CD4-positive, CD25-positive, alpha-beta regulatory T cell (primary cell): ENCODE data around the gene CXCL6. TPM values are rescaled to one million over a fixed set of nuclear protein-coding genes. Genes with fewer than 3 reads are reported as not detected.

ENCODE experiments used
- ATAC-seq, 2 donors: fragments of 150-1000 bp; cut with Tn5 transposase; one replicate each; pipeline ENCODE4 v1.10.0; 2021; ENCODE audit warnings: low read depth in 2 of 2, moderate number of reproducible peaks in 2 of 2, moderate library complexity in 1 of 2
- DNase-seq, 3 donors: peaks; one replicate each; pipeline versions ENCODE4 v3.0.0 to v3.0.0-alpha.2; 2012 to 2022; ENCODE audit warnings: mixed read lengths in 1 of 3
- H3K27ac ChIP-seq: one replicate; pipeline ENCODE4 v1.7.0; 2013; ENCODE audit warnings: mild to moderate bottlenecking, low read length; ENCODE audit not compliant: insufficient read depth, poor library complexity, severe bottlenecking
- H3K27me3 ChIP-seq: one replicate; pipeline ENCODE4 v1.7.0; 2013; ENCODE audit warnings: low read length; ENCODE audit not compliant: control insufficient read depth, insufficient read depth
- H3K36me3 ChIP-seq: one replicate; pipeline ENCODE4 v1.7.0; 2013; ENCODE audit warnings: mild to moderate bottlenecking, low read length, moderate library complexity; ENCODE audit not compliant: control insufficient read depth, insufficient read depth
- H3K4me1 ChIP-seq: 2 replicates; pipeline ENCODE4 v1.7.0; 2013; ENCODE audit warnings: mild to moderate bottlenecking, low read length; ENCODE audit not compliant: insufficient read depth, control insufficient read depth, poor library complexity, severe bottlenecking
- H3K4me3 ChIP-seq: one replicate; pipeline ENCODE4 v1.7.0; 2013; ENCODE audit warnings: low read depth, mild to moderate bottlenecking, low read length, moderate library complexity
- H3K9me3 ChIP-seq, 2 experiments: 1 replicate in 1 of 2; 2 replicates in 1 of 2; pipeline ENCODE4 v1.7.0; 2013; ENCODE audit warnings: low read length in 2 of 2, mild to moderate bottlenecking in 1 of 2, moderate library complexity in 1 of 2; ENCODE audit not compliant: control insufficient read depth in 2 of 2
- H3K27ac Mint-ChIP-seq, 3 donors: one replicate each; pipeline ENCODE4 v1.8.0; 2020 to 2022; ENCODE audit warnings: mild to moderate bottlenecking in 3 of 3, mixed read lengths in 3 of 3, moderate library complexity in 2 of 3
- H3K27me3 Mint-ChIP-seq: one replicate; pipeline ENCODE4 v1.8.0; 2022; ENCODE audit warnings: mild to moderate bottlenecking, mixed read lengths
- H3K36me3 Mint-ChIP-seq: one replicate; pipeline ENCODE4 v1.8.0; 2020; ENCODE audit warnings: mixed read lengths
- H3K4me1 Mint-ChIP-seq, 4 donors: one replicate each; pipeline ENCODE4 v1.8.0; 2020 to 2022; ENCODE audit warnings: mixed read lengths in 4 of 4, mild to moderate bottlenecking in 1 of 4
- H3K4me3 Mint-ChIP-seq, 4 donors: one replicate each; pipeline ENCODE4 v1.8.0; 2020 to 2022; ENCODE audit warnings: mild to moderate bottlenecking in 4 of 4, mixed read lengths in 4 of 4, moderate library complexity in 3 of 4
- H3K9me3 Mint-ChIP-seq, 7 donors: one replicate each; pipeline ENCODE4 v1.8.0; 2020 to 2022; ENCODE audit warnings: mixed read lengths in 7 of 7, mild to moderate bottlenecking in 3 of 7, moderate library complexity in 2 of 7
- polyA plus RNA-seq, 4 donors: library from polyadenylated mRNA; unstranded; fragments of 300-500 nt; fragmentation: Illumina TruSeq; gene quantifications; one replicate each; pipeline ENCODE4 v1.2.3, GENCODE V29; 2021
- total RNA-seq: library from RNA; stranded (reverse); gene quantifications from one replicate; pipeline ENCODE4 v1.2.3, GENCODE V29; 2022

The CXCL6 gene
- total and polyA plus RNA-seq, 5 donors from 2014 or later, result not detected

DNA sequence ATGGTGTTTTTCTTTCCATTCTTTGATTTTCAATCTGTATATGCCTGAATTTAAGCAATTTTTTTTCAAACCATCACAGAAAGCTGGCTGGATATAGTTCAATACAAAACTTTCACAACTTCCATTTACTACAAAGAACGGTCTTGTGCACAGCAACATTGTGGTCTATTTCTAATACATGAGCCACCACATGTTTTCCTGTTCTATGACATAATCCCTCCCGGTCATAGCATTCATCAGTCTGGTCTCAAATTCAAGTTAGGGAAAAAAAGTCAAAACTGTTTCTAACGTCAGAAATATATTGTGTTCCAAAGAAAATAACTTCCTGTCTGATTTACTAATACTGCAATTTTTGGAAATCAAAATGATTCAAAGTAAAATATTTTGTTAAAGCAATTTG lies 7.5 kb upstream of the CXCL6 start:
- Histone ChIP-seq H3K9me3 (no peaks in the 10 kb centered on the region), H3K36me3 (no peaks in the 10 kb centered on the region), H3K4me1 (no peaks in the 10 kb centered on the region), H3K27me3 (no peaks in the 10 kb centered on the region), H3K27ac (no peak overlapping the region), H3K4me3 (no peak overlapping the region)
- no peak overlapping the region for H3K27ac Mint-ChIP-seq
- no peaks in the 10 kb centered on the region for H3K4me1 Mint-ChIP-seq
- no peaks in the 10 kb centered on the region for H3K36me3 Mint-ChIP-seq
- no peaks in the 10 kb centered on the region for H3K27me3 Mint-ChIP-seq
- H3K4me3 Mint-ChIP-seq, result no peak overlapping the region
- peaks cover 0 to 4% (median 2%) of the 10 kb centered on the region in 7 donors for H3K9me3 Mint-ChIP-seq
- ATAC-seq (no peak), DNase-seq (no peak)

DNA sequence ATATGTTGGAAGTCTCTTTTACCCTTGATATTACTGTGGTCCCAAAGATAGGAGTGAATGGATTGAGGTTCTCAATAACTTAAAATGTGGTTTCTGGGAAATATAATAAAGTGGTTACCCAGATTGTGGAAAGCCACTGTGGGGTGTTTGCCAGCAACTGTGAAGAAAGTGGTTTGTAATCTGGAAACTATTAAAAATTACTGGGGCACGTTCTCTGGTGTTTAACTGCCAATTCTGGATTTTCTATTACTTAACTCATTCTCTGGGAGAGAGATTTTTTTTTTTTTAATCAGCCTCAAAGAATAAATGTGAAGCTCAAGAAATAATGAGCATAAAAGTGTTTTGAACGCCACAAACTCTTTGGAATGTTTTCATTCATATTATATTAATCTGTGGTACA lies 4.9 kb upstream of the CXCL6 start:
- Histone ChIP-seq H3K27ac (no peak overlapping the region), H3K36me3 (no peaks in the 10 kb centered on the region), H3K4me3 (no peak overlapping the region), H3K4me1 (no peaks in the 10 kb centered on the region), H3K9me3 (no peaks in the 10 kb centered on the region), H3K27me3 (no peaks in the 10 kb centered on the region)
- Mint-ChIP-seq H3K9me3 (peaks cover 0 to 4% (median 2%) of the 10 kb centered on the region in 7 donors), H3K4me3 (no peak overlapping the region), H3K4me1 (no peaks in the 10 kb centered on the region), H3K27me3 (no peaks in the 10 kb centered on the region), H3K27ac (no peak overlapping the region), H3K36me3 (no peaks in the 10 kb centered on the region)
- no peak for DNase-seq
- no peak for ATAC-seq

DNA sequence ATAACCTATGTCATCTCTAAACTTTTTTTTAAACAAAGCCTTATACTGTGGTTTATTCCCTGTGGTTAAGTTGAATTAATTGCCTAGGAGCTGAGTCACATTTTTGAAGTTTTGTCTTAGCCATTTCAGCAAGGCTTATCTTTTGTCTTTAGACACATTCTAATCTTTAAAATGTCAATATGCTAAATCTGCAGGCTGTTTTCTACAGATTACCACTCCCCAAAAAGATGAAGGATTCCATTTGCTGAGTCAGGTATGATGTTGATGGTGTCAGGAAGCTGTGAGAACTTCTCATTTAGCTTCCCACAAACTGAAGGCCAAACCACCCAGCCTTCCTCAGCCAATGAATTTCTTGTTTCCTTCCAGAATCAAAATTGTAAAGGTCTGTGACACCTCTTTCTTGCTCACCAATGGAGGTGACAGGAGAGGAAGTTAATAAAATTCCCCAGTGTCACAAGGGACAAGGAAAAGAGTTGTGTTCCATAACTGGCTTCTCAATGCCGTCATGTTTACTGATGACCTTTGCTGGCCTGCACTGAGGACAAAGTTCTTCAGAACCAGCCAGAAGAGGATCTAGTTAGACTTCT lies 3.7 kb upstream of the CXCL6 start:
- no peaks in the 10 kb centered on the region for H3K4me1 ChIP-seq
- no peaks in the 10 kb centered on the region for H3K27me3 Mint-ChIP-seq
- no peak overlapping the region for H3K4me3 Mint-ChIP-seq
- H3K36me3 ChIP-seq, result no peaks in the 10 kb centered on the region
- H3K9me3 ChIP-seq, result no peaks in the 10 kb centered on the region
- ATAC-seq (no peak), DNase-seq (no peak)
- peaks cover 0 to 6% (median 0%) of the 10 kb centered on the region in 7 donors for H3K9me3 Mint-ChIP-seq
- peaks cover 2% of the 10 kb centered on the region for H3K27me3 ChIP-seq
- H3K27ac ChIP-seq, result no peak overlapping the region
- no peaks in the 10 kb centered on the region for H3K4me1 Mint-ChIP-seq
- H3K36me3 Mint-ChIP-seq, result no peaks in the 10 kb centered on the region
- no peak overlapping the region for H3K4me3 ChIP-seq
- no peak overlapping the region for H3K27ac Mint-ChIP-seq

DNA sequence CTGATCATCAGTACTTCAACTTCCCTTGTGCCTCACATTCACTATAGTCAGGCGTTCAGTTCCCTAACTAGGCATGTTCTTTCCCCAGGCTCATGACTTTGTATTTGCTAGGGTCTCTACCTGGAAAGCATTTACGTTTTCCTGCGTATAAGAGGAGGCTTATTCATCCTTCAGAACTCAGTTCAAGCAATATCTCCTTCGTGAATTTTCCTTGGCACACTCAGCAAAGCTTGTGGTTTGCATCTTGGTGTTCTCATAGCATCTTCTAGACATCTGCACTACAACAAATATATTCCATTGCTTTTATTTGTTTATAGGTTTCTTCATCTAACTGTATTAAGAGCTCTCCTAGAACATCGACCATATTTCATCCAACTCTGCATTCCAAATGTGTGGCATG lies 2.6 kb downstream of the CXCL6 start:
- Histone ChIP-seq H3K4me1 (no peaks in the 10 kb centered on the region), H3K36me3 (no peaks in the 10 kb centered on the region), H3K27me3 (peaks cover 2% of the 10 kb centered on the region), H3K27ac (no peak overlapping the region), H3K9me3 (no peaks in the 10 kb centered on the region), H3K4me3 (no peak overlapping the region)
- Mint-ChIP-seq H3K36me3 (no peaks in the 10 kb centered on the region), H3K27ac (no peak overlapping the region), H3K9me3 (peaks cover 0 to 6% (median 0%) of the 10 kb centered on the region in 7 donors), H3K4me1 (no peaks in the 10 kb centered on the region), H3K4me3 (no peak overlapping the region), H3K27me3 (no peaks in the 10 kb centered on the region)
- DNase-seq, result no peak
- ATAC-seq, result no peak

GRCh38 chr4:73839715-73840114 lies 3.2 kb downstream of the CXCL6 start:
- Histone ChIP-seq H3K9me3 (no peaks in the 10 kb centered on the region), H3K27me3 (peaks cover 2% of the 10 kb centered on the region), H3K27ac (no peak overlapping the region), H3K36me3 (no peaks in the 10 kb centered on the region), H3K4me1 (no peaks in the 10 kb centered on the region), H3K4me3 (no peak overlapping the region)
- ATAC-seq (no peak), DNase-seq (no peak)
- Mint-ChIP-seq H3K27me3 (no peaks in the 10 kb centered on the region), H3K36me3 (no peaks in the 10 kb centered on the region), H3K4me1 (no peaks in the 10 kb centered on the region), H3K9me3 (peaks cover 0 to 6% (median 0%) of the 10 kb centered on the region in 7 donors), H3K4me3 (no peak overlapping the region), H3K27ac (no peak overlapping the region)

GRCh38 chr4:73841243-73841925 lies 4.9 kb downstream of the CXCL6 start:
- Histone ChIP-seq H3K27ac (no peak overlapping the region), H3K4me3 (no peak overlapping the region), H3K4me1 (no peaks in the 10 kb centered on the region), H3K27me3 (peaks cover 2% of the 10 kb centered on the region), H3K36me3 (no peaks in the 10 kb centered on the region), H3K9me3 (no peaks in the 10 kb centered on the region)
- Mint-ChIP-seq H3K4me3 (no peak overlapping the region), H3K4me1 (no peaks in the 10 kb centered on the region), H3K9me3 (peaks cover 0 to 6% (median 3%) of the 10 kb centered on the region in 7 donors), H3K27ac (no peak overlapping the region), H3K27me3 (no peaks in the 10 kb centered on the region), H3K36me3 (no peaks in the 10 kb centered on the region)
- no peak for DNase-seq
- no peak for ATAC-seq

- H3K36me3 ChIP-seq, result no peaks in the 10 kb centered on the region
- Mint-ChIP-seq H3K4me1 (no peaks in the 10 kb centered on the region), H3K27me3 (no peaks in the 10 kb centered on the region), H3K9me3 (peaks cover 0 to 6% (median 0%) of the 10 kb centered on the region in 7 donors), H3K36me3 (no peaks in the 10 kb centered on the region), H3K4me3 (no peak overlapping the region), H3K27ac (no peak overlapping the region)
- DNase-seq (no peak), ATAC-seq (no peak)
- no peak overlapping the region for H3K27ac ChIP-seq
- H3K27me3 ChIP-seq, result no peaks in the 10 kb centered on the region
- H3K9me3 ChIP-seq, result no peaks in the 10 kb centered on the region
- no peak overlapping the region for H3K4me3 ChIP-seq
- no peaks in the 10 kb centered on the region for H3K4me1 ChIP-seq
Measured at GRCh38 chr4:73842696-73843095, 6.2 kb downstream of the CXCL6 start.

GRCh38 chr4:73843369-73843768 lies 6.9 kb downstream of the CXCL6 start:
- H3K4me3 Mint-ChIP-seq, result no peak overlapping the region
- no peak overlapping the region for H3K4me3 ChIP-seq
- ATAC-seq, result no peak
- H3K27me3 Mint-ChIP-seq, result no peaks in the 10 kb centered on the region
- peaks cover 0 to 6% (median 0%) of the 10 kb centered on the region in 7 donors for H3K9me3 Mint-ChIP-seq
- H3K27ac Mint-ChIP-seq, result no peak overlapping the region
- no peaks in the 10 kb centered on the region for H3K4me1 ChIP-seq
- H3K27me3 ChIP-seq, result no peaks in the 10 kb centered on the region
- no peaks in the 10 kb centered on the region for H3K9me3 ChIP-seq
- no peak overlapping the region for H3K27ac ChIP-seq
- DNase-seq, result no peak
- no peaks in the 10 kb centered on the region for H3K36me3 ChIP-seq
- H3K36me3 Mint-ChIP-seq, result no peaks in the 10 kb centered on the region
- H3K4me1 Mint-ChIP-seq, result no peaks in the 10 kb centered on the region
